A549 (cell line): ENCODE data around the gene PLAC1. TPM values are rescaled to one million over a fixed set of nuclear protein-coding genes. Genes with fewer than 3 reads are reported as not detected.

Source experiments
- ATAC-seq, 2 experiments: fragments of 200-7000 bp in 1 of 2; fragments of >200 bp in 1 of 2; cut with Nextera tagmentation in 1 of 2; cut with Tn5 transposase in 1 of 2; 3 replicates each; pipeline versions ENCODE4 v1.8.0 to v1.9.1; 2018 to 2020; ENCODE audit warnings: mild to moderate bottlenecking in 1 of 2, moderate library complexity in 1 of 2
- CTCF ChIA-PET: fragments of 300-600 bp; sonication (Branson Sonifier 250); formaldehyde crosslinking; extraction: SDS; loops from one replicate; lab custom pipeline; 2021; ENCODE audit warnings: antibody characterized with exemption, inconsistent platforms; lab: Yijun Ruan, JAX
- POLR2A ChIA-PET: fragments of 350-600 bp; formaldehyde crosslinking; extraction: SDS; loops from one replicate; lab custom pipeline; 2021; ENCODE audit warnings: antibody characterized with exemption, inconsistent platforms; lab: Yijun Ruan, JAX
- DNase-seq, 2 experiments: peaks; one replicate each; pipeline versions ENCODE4 v3.0.0 to v3.0.0-alpha.2; 2011 to 2016; ENCODE audit warnings: low read depth in 1 of 2, low spot score in 1 of 2
- FAIRE-seq: peaks from 2 replicates; lab custom pipeline; 2011; peaks lifted over from hg19 to GRCh38; lab: Jason Lieb, UNC
- H3K27ac ChIP-seq, 2 experiments: fragments of >200 bp; sonication (Bioruptor Twin); formaldehyde crosslinking; 3 replicates each; pipeline ENCODE4 v1.5.1; 2016 to 2017
- H3K4me1 ChIP-seq: fragments of >200 bp; sonication (Bioruptor Twin); formaldehyde crosslinking; 3 replicates; pipeline ENCODE4 v1.6.1; 2016
- H3K4me2 ChIP-seq: fragments of >200 bp; sonication (Bioruptor Twin); formaldehyde crosslinking; 3 replicates; pipeline ENCODE4 v1.6.1; 2016
- H3K4me3 ChIP-seq: fragments of >200 bp; sonication (Bioruptor Twin); formaldehyde crosslinking; 3 replicates; pipeline ENCODE4 v1.5.1; 2016
- H3K9me3 ChIP-seq: fragments of >200 bp; sonication (Bioruptor Twin); formaldehyde crosslinking; 3 replicates; pipeline ENCODE4 v1.6.1; 2016
- ATOH8 ChIP-seq: fragments of 250-450 bp; sonication (Bioruptor Pico); IDR thresholded peaks from 2 replicates; pipeline ENCODE4 v1.5.0; 2020; ENCODE audit warnings: low read depth, mild to moderate bottlenecking, moderate library complexity
- BCL3 ChIP-seq: fragments of >200 bp; sonication (Bioruptor Twin); formaldehyde crosslinking; IDR thresholded peaks from 3 replicates; pipeline ENCODE4 v1.6.1; 2016
- CHD4 ChIP-seq: fragments of 200-600 bp; sonication (generic); IDR thresholded peaks from 2 replicates; pipeline ENCODE4 v1.6.1; 2016; ENCODE audit warnings: antibody characterized with exemption, mild to moderate bottlenecking, borderline replicate concordance
- E2F6 ChIP-seq: IDR thresholded peaks from 2 replicates; pipeline ENCODE4 v1.6.1; 2012; ENCODE audit warnings: low read depth, borderline replicate concordance
- EHF ChIP-seq: fragments of 250-450 bp; sonication (Bioruptor Pico); IDR thresholded peaks from 2 replicates; pipeline ENCODE4 v1.5.0; 2020; ENCODE audit warnings: mild to moderate bottlenecking
- EHMT2 ChIP-seq: fragments of 200-600 bp; sonication (generic); IDR thresholded peaks from 2 replicates; pipeline ENCODE4 v1.6.1; 2016; ENCODE audit warnings: antibody characterized with exemption, low read depth, mild to moderate bottlenecking, moderate library complexity
- FOSL2 ChIP-seq, 2 experiments: fragments of 450-650 bp in 1 of 2; fragments of >200 bp in 1 of 2; sonication (Bioruptor Twin) in 1 of 2; formaldehyde crosslinking; IDR thresholded peaks; 2 replicates each; pipeline versions ENCODE4 v1.5.0 to v1.6.1; 2016 to 2020; ENCODE audit warnings: mild to moderate bottlenecking in 1 of 2, moderate library complexity in 1 of 2
- FOXS1 ChIP-seq: fragments of 250-450 bp; sonication (Bioruptor Pico); IDR thresholded peaks from 2 replicates; pipeline ENCODE4 v1.5.0; 2020; ENCODE audit warnings: mild to moderate bottlenecking, moderate library complexity
- GATA3 ChIP-seq: IDR thresholded peaks from 2 replicates; pipeline ENCODE4 v1.6.1; 2012; ENCODE audit warnings: borderline replicate concordance
- HDAC2 ChIP-seq: fragments of 200-600 bp; sonication (generic); IDR thresholded peaks from 2 replicates; pipeline ENCODE4 v1.6.1; 2016
- HOXB5 ChIP-seq: fragments of 250-450 bp; sonication (Bioruptor Pico); IDR thresholded peaks from 2 replicates; pipeline ENCODE4 v1.5.0; 2020; ENCODE audit warnings: mild to moderate bottlenecking, moderate library complexity
- NFE2L2 ChIP-seq: fragments of 150-350 bp; conservative IDR thresholded peaks from 2 replicates; pipeline ENCODE4 v1.6.1; 2014; ENCODE audit warnings: low read length
- NPAS2 ChIP-seq: fragments of 250-450 bp; sonication (Bioruptor Pico); IDR thresholded peaks from 2 replicates; pipeline ENCODE4 v1.8.0; 2022; ENCODE audit warnings: mild to moderate bottlenecking, moderate library complexity, borderline replicate concordance
- NR3C1 ChIP-seq: fragments of >200 bp; sonication (Bioruptor Twin); formaldehyde crosslinking; IDR thresholded peaks from 3 replicates; pipeline ENCODE4 v1.6.1; 2017
- PBX3 ChIP-seq: IDR thresholded peaks from 2 replicates; pipeline ENCODE4 v1.6.1; 2012
- POLR2AphosphoS2 ChIP-seq: conservative IDR thresholded peaks from 2 replicates; pipeline ENCODE4 v1.6.1; 2012; ENCODE audit warnings: low read length, improper control_type of control experiment, inconsistent platforms
- USF2 ChIP-seq: fragments of 450-650 bp; IDR thresholded peaks from 2 replicates; pipeline ENCODE4 v1.6.1; 2014; ENCODE audit warnings: antibody characterized with exemption
- ZC3H11A ChIP-seq: fragments of 450-650 bp; IDR thresholded peaks from 2 replicates; pipeline ENCODE4 v1.6.1; 2014; ENCODE audit warnings: antibody characterized with exemption, mild to moderate bottlenecking
- ZSCAN20 ChIP-seq: fragments of 250-450 bp; sonication (Bioruptor Pico); IDR thresholded peaks from 2 replicates; pipeline ENCODE4 v1.8.0; 2022; ENCODE audit warnings: mild to moderate bottlenecking, moderate library complexity
- WGBS: methylation state at CpG from one replicate; pipeline ENCODE4 v1.1.6; 2017; ENCODE audit errors: missing lambda C conversion rate; 5-methylcytosine and 5-hydroxymethylcytosine counted together
- polyA plus RNA-seq, 4 experiments: library from polyadenylated mRNA; depleted of rRNA in 3 of 4; stranded (reverse); fragments of >200 nt; fragmentation: RNase III in 1 of 4; extraction: RNeasy Plus Mini Kit Qiagen cat#74134 plus additional on column Dnase treatment in 1 of 4; gene quantifications; 2 replicates in 3 of 4; 3 replicates in 1 of 4; pipeline ENCODE4 v1.2.3, GENCODE V29; 2011 to 2017

PLAC1 gene
- polyA plus RNA-seq, 2 of the 4 experiments (the other 2 are of a cell fraction), result 0.79 to 2.6 TPM

- no peak for FAIRE-seq
- ChIA-PET CTCF (interaction anchor here (1.2 kb wide), 1 partner anchor 133 kb away, joined by 3 read pairs; no protein-coding TSS in a partner anchor), POLR2A (no interaction called here)
- WGBS, result no CpG with 5 or more reads among the region's 1 CpG
- DNase-seq, result no peak
- ATAC-seq, result no peak
- Histone ChIP-seq H3K27ac (peak overlapping the region in 1 of 2 experiments; percentile 32; a peak in 1 of 6 replicates), H3K4me2 (no peak overlapping the region), H3K9me3 (no peaks in the 10 kb centered on the region), H3K4me3 (no peak overlapping the region), H3K4me1 (peaks cover 15% of the 10 kb centered on the region)
- TF ChIP-seq FOXS1 (CRISPR knock-in tag), result no peak
Measured at GRCh38 chrX:134653835-134654234, 4.4 kb downstream of the PLAC1 start.

- Histone ChIP-seq H3K4me1 (no peaks in the 10 kb centered on the region), H3K4me2 (no peak overlapping the region), H3K9me3 (no peaks in the 10 kb centered on the region), H3K27ac (peak overlapping the region in 1 of 2 experiments; percentile 38; a peak in 1 of 6 replicates), H3K4me3 (no peak overlapping the region)
- TF ChIP-seq BCL3, result no peak
- TF ChIP-seq HOXB5 (CRISPR knock-in tag), result no peak
- no peak for TF ChIP-seq NPAS2 (CRISPR knock-in tag)
- TF ChIP-seq NR3C1, result no peak
- no peak for ATAC-seq
- ChIA-PET CTCF (no interaction called here), POLR2A (interaction anchor here (0.6 kb wide), 1 partner anchor 230 kb away, joined by 3 read pairs; no protein-coding TSS in a partner anchor)
- FAIRE-seq, result no peak
- DNase-seq, result no peak
- 82% methylated on average over 6 of the region's 6 CpGs for WGBS
Measured at GRCh38 chrX:134650701-134651100, 7.6 kb downstream of the PLAC1 start.

- FAIRE-seq, result no peak
- H3K9me3 ChIP-seq, result no peaks in the 10 kb centered on the region
- no peak for ATAC-seq
- POLR2A ChIA-PET, result no interaction called here
- no peaks in the 10 kb centered on the region for H3K4me1 ChIP-seq
- WGBS, result 96% methylated on average over 4 of the region's 4 CpGs
- H3K27ac ChIP-seq, result no peak overlapping the region
- CTCF ChIA-PET, result no interaction called here
- TF ChIP-seq POLR2AphosphoS2, result no peak
- no peak for TF ChIP-seq PBX3
- TF ChIP-seq FOSL2 (IDR thresholded peaks at IDR 0.05), result no peak
- no peak for TF ChIP-seq FOSL2 (CRISPR knock-in tag; IDR thresholded peaks at IDR 0.05)
- no peak for TF ChIP-seq EHMT2
- TF ChIP-seq EHF (CRISPR knock-in tag), result no peak
- TF ChIP-seq CHD4, result no peak
- no peak for TF ChIP-seq NFE2L2
- no peak for TF ChIP-seq ZC3H11A
- no peak for TF ChIP-seq ATOH8
- no peak overlapping the region for H3K4me2 ChIP-seq
- no peak overlapping the region for H3K4me3 ChIP-seq
- no peak for DNase-seq
Measured at GRCh38 chrX:134649770-134650169, 8.5 kb downstream of the PLAC1 start.

GRCh38 chrX:134647477-134647877 is 10.8 kb downstream of the PLAC1 start:
- no peak for FAIRE-seq
- ATAC-seq, result no peak
- H3K4me2 ChIP-seq, result no peak overlapping the region
- no peak for DNase-seq
- TF ChIP-seq GATA3 (no peak), E2F6 (no peak), POLR2AphosphoS2 (no peak), HDAC2 (no peak), FOXS1 (CRISPR knock-in tag) (no peak), USF2 (no peak), ZSCAN20 (CRISPR knock-in tag) (no peak)
- CTCF ChIA-PET, result interaction anchor here (1.0 to 2.1 kb wide), 4 partner anchors 10 to 126 kb away, joined by 3 to 5 read pairs (median 3); no protein-coding TSS in a partner anchor
- 92% methylated on average over 2 of the region's 2 CpGs for WGBS
- no peaks in the 10 kb centered on the region for H3K4me1 ChIP-seq
- H3K27ac ChIP-seq, result no peak overlapping the region; a peak in 1 of 6 replicates
- POLR2A ChIA-PET, result no interaction called here
- no peak overlapping the region for H3K4me3 ChIP-seq
- no peaks in the 10 kb centered on the region for H3K9me3 ChIP-seq
